GM23338 (cell line): ENCODE data around the gene C22orf39. TPM values are rescaled to one million over a fixed set of nuclear protein-coding genes. Genes with fewer than 3 reads are reported as not detected.

Source experiments
- ATAC-seq: fragments of 200-7000 bp; cut with Tn5 transposase; 3 replicates; pipeline ENCODE4 v1.9.1; 2020
- DNase-seq: peaks from one replicate; pipeline ENCODE4 v3.0.0-alpha.2; 2015; ENCODE audit warnings: low spot score
- H2AFZ ChIP-seq: fragments of 200-600 bp; sonication (generic); 2 replicates; pipeline ENCODE4 v1.8.0; 2016; ENCODE audit warnings: antibody characterized with exemption, mild to moderate bottlenecking, moderate library complexity
- H3F3A ChIP-seq: fragments of 200-600 bp; sonication (generic); replicated peaks from 2 replicates; pipeline ENCODE4 v1.8.0; 2017; ENCODE audit warnings: antibody characterized with exemption, mixed run types, low read depth
- H3K27ac ChIP-seq: fragments of 200-600 bp; sonication (generic); 2 replicates; pipeline ENCODE4 v1.6.1; 2016; ENCODE audit warnings: low read depth
- H3K27me3 ChIP-seq: fragments of 200-600 bp; sonication (generic); 2 replicates; pipeline ENCODE4 v1.8.0; 2016; ENCODE audit warnings: mild to moderate bottlenecking, mixed run types, moderate library complexity; ENCODE audit not compliant: insufficient read depth
- H3K36me3 ChIP-seq: fragments of 200-600 bp; sonication (generic); 2 replicates; pipeline ENCODE4 v1.8.0; 2016; ENCODE audit warnings: mild to moderate bottlenecking; ENCODE audit not compliant: insufficient read depth
- H3K4me1 ChIP-seq: fragments of 200-600 bp; sonication (generic); 2 replicates; pipeline ENCODE4 v1.8.0; 2016; ENCODE audit warnings: mild to moderate bottlenecking, moderate library complexity; ENCODE audit not compliant: insufficient read depth
- H3K4me2 ChIP-seq: fragments of 200-600 bp; sonication (generic); 2 replicates; pipeline ENCODE4 v1.7.1; 2017; ENCODE audit warnings: mixed run types
- H3K4me3 ChIP-seq: fragments of 200-600 bp; sonication (generic); 2 replicates; pipeline ENCODE4 v1.6.1; 2016; ENCODE audit warnings: mixed run types
- H3K79me2 ChIP-seq: fragments of 200-600 bp; sonication (generic); replicated peaks from 2 replicates; pipeline ENCODE4 v1.8.0; 2017; ENCODE audit warnings: mild to moderate bottlenecking; ENCODE audit not compliant: insufficient read depth
- H3K9me2 ChIP-seq: fragments of 200-600 bp; sonication (generic); 2 replicates; pipeline ENCODE4 v1.8.0; 2017; ENCODE audit not compliant: insufficient read depth
- H4K20me1 ChIP-seq: fragments of 200-600 bp; sonication (generic); replicated peaks from 2 replicates; pipeline ENCODE4 v1.8.0; 2017; ENCODE audit warnings: mild to moderate bottlenecking; ENCODE audit not compliant: insufficient read depth
- H3K27ac Mint-ChIP-seq: 2 replicates; pipeline ENCODE4 v1.8.0; 2020; ENCODE audit warnings: inconsistent platforms, mild to moderate bottlenecking, moderate library complexity, mixed read lengths
- H3K27me3 Mint-ChIP-seq: 3 replicates; pipeline ENCODE4 v1.8.0; 2022; ENCODE audit warnings: low read depth, mild to moderate bottlenecking, moderate library complexity, mixed read lengths, inconsistent platforms; ENCODE audit not compliant: insufficient read depth, poor library complexity
- H3K36me3 Mint-ChIP-seq: 3 replicates; pipeline ENCODE4 v1.8.0; 2021; ENCODE audit warnings: low read depth, mild to moderate bottlenecking, inconsistent platforms, moderate library complexity, mixed read lengths
- H3K4me1 Mint-ChIP-seq: 3 replicates; pipeline ENCODE4 v1.8.0; 2020; ENCODE audit warnings: mild to moderate bottlenecking, inconsistent platforms, mixed read lengths
- H3K4me3 Mint-ChIP-seq: 3 replicates; pipeline ENCODE4 v1.8.0; 2021; ENCODE audit warnings: moderate library complexity, mild to moderate bottlenecking, inconsistent platforms, mixed read lengths
- H3K9me3 Mint-ChIP-seq: 3 replicates; pipeline ENCODE4 v1.8.0; 2020; ENCODE audit warnings: moderate library complexity, mild to moderate bottlenecking, inconsistent platforms, mixed read lengths
- NANOG ChIP-seq: IDR thresholded peaks from 2 replicates; pipeline ENCODE4 v1.6.1; 2016; ENCODE audit warnings: antibody characterized with exemption, borderline replicate concordance
- ZNF331 ChIP-seq: fragments of 250-450 bp; sonication (Bioruptor Pico); IDR thresholded peaks from 2 replicates; pipeline ENCODE4 v1.5.0; 2020; ENCODE audit warnings: low read depth, mild to moderate bottlenecking, moderate library complexity
- polyA plus RNA-seq: library from polyadenylated mRNA; unstranded; fragments of >200 nt; fragmentation: Nextera tagmentation; extraction: Ambion mirVana; gene quantifications from 2 replicates; pipeline ENCODE4 v1.2.1, GENCODE V29; 2016
- total RNA-seq: library from RNA; depleted of rRNA; stranded (reverse); fragments of >200 nt; shearing (Covaris generic); gene quantifications from 2 replicates; pipeline ENCODE4 v1.2.3, GENCODE V29; 2014
- TF ChIP-seq, protein P1 (sequence below): IDR thresholded peaks from one replicate; pipeline ENCODE4 v1.6.1; 2018; ENCODE audit warnings: antibody characterized with exemption; ENCODE audit not compliant: unreplicated experiment
- TF ChIP-seq, protein P2 (sequence below): fragments of 250-450 bp; sonication (Bioruptor Pico); IDR thresholded peaks from 2 replicates; pipeline ENCODE4 v1.5.0; 2020; ENCODE audit warnings: mild to moderate bottlenecking, moderate library complexity
- TF ChIP-seq, protein P3 (sequence below): IDR thresholded peaks from 2 replicates; pipeline ENCODE4 v1.6.1; 2016; ENCODE audit warnings: antibody characterized with exemption

The C22orf39 gene
- total and polyA plus RNA-seq, 2 experiments from 2014 or later: 37.4 to 40.2 TPM

DNA sequence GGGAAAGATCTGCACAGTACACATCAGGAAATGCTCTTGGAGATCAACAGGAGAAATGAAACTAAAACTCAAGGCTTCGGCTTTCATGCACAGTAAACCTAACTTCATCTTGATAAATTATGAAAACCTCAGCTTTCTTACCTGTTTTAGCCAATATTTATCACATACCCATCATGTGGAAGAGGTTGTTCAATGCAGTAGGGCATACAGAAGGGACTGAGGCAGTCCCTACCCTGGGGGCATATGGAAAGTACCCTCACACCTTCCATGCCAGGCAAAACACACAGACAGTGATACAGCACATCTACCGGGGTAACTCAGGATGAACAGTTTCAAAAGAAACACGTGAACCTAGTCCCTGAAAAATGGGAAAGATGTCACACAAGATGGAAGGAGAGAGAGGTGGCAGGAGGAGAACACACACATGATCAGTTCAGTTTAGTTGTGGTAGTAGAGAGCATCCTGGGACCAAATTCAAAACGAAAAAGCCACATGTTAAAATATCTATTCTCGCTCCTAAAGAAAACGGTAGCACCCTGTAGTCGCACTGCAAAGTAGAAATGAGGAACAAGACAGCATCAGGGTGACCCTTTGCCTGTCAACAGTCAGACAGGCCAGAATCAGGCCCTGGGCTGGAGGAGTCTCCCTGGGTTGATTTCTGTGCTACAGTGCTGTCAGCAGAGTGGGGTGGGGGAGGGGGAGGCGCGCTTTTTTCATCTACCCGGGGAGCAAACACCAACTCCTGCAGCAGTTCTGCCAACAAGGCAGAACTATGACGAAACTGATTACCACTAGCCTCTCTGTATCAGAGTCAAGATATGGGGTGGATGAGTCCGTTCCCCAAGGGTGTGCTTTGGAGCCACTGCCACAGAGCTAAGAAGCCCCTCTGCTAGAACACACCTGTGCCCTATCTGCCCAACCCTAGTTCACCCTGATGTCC is 17.3 kb downstream of the C22orf39 start:
- peak overlapping the region; percentile 95 for H3K4me3 ChIP-seq
- Mint-ChIP-seq H3K36me3 (peaks cover 14% of the 10 kb centered on the region), H3K4me1 (peaks cover 21% of the 10 kb centered on the region), H3K9me3 (no peaks in the 10 kb centered on the region), H3K27me3 (peaks cover 13% of the 10 kb centered on the region), H3K4me3 (peak overlapping the region; percentile 85), H3K27ac (peak overlapping the region; percentile 43)
- H4K20me1 ChIP-seq: peaks cover 52% of the 10 kb centered on the region
- H3K36me3 ChIP-seq: no peaks in the 10 kb centered on the region
- peak overlapping the region; percentile 84 for H3K27ac ChIP-seq
- peaks cover 19% of the 10 kb centered on the region for H3K4me1 ChIP-seq
- no peaks in the 10 kb centered on the region for H3K27me3 ChIP-seq
- TF ChIP-seq, protein P1, sequence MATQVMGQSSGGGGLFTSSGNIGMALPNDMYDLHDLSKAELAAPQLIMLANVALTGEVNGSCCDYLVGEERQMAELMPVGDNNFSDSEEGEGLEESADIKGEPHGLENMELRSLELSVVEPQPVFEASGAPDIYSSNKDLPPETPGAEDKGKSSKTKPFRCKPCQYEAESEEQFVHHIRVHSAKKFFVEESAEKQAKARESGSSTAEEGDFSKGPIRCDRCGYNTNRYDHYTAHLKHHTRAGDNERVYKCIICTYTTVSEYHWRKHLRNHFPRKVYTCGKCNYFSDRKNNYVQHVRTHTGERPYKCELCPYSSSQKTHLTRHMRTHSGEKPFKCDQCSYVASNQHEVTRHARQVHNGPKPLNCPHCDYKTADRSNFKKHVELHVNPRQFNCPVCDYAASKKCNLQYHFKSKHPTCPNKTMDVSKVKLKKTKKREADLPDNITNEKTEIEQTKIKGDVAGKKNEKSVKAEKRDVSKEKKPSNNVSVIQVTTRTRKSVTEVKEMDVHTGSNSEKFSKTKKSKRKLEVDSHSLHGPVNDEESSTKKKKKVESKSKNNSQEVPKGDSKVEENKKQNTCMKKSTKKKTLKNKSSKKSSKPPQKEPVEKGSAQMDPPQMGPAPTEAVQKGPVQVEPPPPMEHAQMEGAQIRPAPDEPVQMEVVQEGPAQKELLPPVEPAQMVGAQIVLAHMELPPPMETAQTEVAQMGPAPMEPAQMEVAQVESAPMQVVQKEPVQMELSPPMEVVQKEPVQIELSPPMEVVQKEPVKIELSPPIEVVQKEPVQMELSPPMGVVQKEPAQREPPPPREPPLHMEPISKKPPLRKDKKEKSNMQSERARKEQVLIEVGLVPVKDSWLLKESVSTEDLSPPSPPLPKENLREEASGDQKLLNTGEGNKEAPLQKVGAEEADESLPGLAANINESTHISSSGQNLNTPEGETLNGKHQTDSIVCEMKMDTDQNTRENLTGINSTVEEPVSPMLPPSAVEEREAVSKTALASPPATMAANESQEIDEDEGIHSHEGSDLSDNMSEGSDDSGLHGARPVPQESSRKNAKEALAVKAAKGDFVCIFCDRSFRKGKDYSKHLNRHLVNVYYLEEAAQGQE: no peak
- peak; percentile 28 for DNase-seq
- H3K79me2 ChIP-seq: peaks cover 60% of the 10 kb centered on the region
- H2AFZ ChIP-seq: no peak overlapping the region
- H3K4me2 ChIP-seq: peak overlapping the region; percentile 100
- H3F3A ChIP-seq: peaks cover 13% of the 10 kb centered on the region; the same call in 1 of the 2 replicates
- H3K9me2 ChIP-seq: no peaks in the 10 kb centered on the region
- peak; percentile 2; the same call in 2 of the 3 replicates for ATAC-seq

DNA sequence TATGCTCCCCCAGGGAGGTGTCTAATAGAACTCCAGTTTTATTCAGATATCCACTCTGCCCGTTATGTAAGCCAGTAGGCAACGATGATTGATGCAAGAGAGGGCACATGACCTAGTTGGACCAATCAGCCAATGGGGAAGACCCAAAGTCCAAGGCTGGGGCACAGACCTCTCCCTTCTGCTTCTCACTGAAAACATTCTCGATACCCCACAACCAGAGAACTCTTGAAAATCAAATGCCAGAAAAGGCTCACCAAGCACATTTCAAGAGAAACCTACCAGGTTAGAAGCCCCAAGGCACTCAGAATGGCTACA is 23.4 kb downstream of the C22orf39 start:
- peak overlapping the region; percentile 12; the same call in 1 of the 2 replicates for H3K4me2 ChIP-seq
- DNase-seq (no peak), ATAC-seq (no peak)
- no peaks in the 10 kb centered on the region for H3K36me3 ChIP-seq
- H2AFZ ChIP-seq: no peak overlapping the region
- H3K79me2 ChIP-seq: peaks cover 100% of the 10 kb centered on the region
- Mint-ChIP-seq H3K36me3 (peaks cover 5% of the 10 kb centered on the region; the same call in 1 of the 3 replicates), H3K27me3 (peaks cover 5% of the 10 kb centered on the region), H3K27ac (no peak overlapping the region), H3K9me3 (no peaks in the 10 kb centered on the region), H3K4me1 (peaks cover 35% of the 10 kb centered on the region), H3K4me3 (no peak overlapping the region)
- no peaks in the 10 kb centered on the region for H3K9me2 ChIP-seq
- no peak overlapping the region for H3K4me3 ChIP-seq
- H3F3A ChIP-seq: no peaks in the 10 kb centered on the region
- no peak overlapping the region for H3K27ac ChIP-seq
- peaks cover 86% of the 10 kb centered on the region for H4K20me1 ChIP-seq
- H3K27me3 ChIP-seq: no peaks in the 10 kb centered on the region
- peaks cover 23% of the 10 kb centered on the region for H3K4me1 ChIP-seq
- TF ChIP-seq, protein P2, sequence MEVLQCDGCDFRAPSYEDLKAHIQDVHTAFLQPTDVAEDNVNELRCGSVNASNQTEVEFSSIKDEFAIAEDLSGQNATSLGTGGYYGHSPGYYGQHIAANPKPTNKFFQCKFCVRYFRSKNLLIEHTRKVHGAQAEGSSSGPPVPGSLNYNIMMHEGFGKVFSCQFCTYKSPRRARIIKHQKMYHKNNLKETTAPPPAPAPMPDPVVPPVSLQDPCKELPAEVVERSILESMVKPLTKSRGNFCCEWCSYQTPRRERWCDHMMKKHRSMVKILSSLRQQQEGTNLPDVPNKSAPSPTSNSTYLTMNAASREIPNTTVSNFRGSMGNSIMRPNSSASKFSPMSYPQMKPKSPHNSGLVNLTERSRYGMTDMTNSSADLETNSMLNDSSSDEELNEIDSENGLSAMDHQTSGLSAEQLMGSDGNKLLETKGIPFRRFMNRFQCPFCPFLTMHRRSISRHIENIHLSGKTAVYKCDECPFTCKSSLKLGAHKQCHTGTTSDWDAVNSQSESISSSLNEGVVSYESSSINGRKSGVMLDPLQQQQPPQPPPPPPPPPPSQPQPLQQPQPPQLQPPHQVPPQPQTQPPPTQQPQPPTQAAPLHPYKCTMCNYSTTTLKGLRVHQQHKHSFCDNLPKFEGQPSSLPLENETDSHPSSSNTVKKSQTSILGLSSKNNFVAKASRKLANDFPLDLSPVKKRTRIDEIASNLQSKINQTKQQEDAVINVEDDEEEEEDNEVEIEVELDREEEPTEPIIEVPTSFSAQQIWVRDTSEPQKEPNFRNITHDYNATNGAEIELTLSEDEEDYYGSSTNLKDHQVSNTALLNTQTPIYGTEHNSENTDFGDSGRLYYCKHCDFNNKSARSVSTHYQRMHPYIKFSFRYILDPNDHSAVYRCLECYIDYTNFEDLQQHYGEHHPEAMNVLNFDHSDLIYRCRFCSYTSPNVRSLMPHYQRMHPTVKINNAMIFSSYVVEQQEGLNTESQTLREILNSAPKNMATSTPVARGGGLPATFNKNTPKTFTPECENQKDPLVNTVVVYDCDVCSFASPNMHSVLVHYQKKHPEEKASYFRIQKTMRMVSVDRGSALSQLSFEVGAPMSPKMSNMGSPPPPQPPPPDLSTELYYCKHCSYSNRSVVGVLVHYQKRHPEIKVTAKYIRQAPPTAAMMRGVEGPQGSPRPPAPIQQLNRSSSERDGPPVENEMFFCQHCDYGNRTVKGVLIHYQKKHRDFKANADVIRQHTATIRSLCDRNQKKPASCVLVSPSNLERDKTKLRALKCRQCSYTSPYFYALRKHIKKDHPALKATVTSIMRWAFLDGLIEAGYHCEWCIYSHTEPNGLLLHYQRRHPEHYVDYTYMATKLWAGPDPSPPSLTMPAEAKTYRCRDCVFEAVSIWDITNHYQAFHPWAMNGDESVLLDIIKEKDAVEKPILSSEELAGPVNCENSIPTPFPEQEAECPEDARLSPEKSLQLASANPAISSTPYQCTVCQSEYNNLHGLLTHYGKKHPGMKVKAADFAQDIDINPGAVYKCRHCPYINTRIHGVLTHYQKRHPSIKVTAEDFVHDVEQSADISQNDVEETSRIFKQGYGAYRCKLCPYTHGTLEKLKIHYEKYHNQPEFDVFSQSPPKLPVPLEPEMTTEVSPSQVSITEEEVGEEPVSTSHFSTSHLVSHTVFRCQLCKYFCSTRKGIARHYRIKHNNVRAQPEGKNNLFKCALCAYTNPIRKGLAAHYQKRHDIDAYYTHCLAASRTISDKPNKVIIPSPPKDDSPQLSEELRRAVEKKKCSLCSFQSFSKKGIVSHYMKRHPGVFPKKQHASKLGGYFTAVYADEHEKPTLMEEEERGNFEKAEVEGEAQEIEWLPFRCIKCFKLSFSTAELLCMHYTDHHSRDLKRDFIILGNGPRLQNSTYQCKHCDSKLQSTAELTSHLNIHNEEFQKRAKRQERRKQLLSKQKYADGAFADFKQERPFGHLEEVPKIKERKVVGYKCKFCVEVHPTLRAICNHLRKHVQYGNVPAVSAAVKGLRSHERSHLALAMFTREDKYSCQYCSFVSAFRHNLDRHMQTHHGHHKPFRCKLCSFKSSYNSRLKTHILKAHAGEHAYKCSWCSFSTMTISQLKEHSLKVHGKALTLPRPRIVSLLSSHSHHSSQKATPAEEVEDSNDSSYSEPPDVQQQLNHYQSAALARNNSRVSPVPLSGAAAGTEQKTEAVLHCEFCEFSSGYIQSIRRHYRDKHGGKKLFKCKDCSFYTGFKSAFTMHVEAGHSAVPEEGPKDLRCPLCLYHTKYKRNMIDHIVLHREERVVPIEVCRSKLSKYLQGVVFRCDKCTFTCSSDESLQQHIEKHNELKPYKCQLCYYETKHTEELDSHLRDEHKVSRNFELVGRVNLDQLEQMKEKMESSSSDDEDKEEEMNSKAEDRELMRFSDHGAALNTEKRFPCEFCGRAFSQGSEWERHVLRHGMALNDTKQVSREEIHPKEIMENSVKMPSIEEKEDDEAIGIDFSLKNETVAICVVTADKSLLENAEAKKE: no peak
- TF ChIP-seq ZNF331: no peak
- TF ChIP-seq, protein P3, sequence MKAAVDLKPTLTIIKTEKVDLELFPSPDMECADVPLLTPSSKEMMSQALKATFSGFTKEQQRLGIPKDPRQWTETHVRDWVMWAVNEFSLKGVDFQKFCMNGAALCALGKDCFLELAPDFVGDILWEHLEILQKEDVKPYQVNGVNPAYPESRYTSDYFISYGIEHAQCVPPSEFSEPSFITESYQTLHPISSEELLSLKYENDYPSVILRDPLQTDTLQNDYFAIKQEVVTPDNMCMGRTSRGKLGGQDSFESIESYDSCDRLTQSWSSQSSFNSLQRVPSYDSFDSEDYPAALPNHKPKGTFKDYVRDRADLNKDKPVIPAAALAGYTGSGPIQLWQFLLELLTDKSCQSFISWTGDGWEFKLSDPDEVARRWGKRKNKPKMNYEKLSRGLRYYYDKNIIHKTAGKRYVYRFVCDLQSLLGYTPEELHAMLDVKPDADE: no peak
- no peak for TF ChIP-seq NANOG
